Muscle of arm (tissue), 12 donors: Measurements from ENCODE around the gene HIBADH. TPM values are rescaled to one million over a fixed set of nuclear protein-coding genes. Genes with fewer than 3 reads are reported as not detected.
A peak's percentile ranks its signal among the peaks of the same experiment; 100 is the strongest.
"Not testable (repeated sequence)": the region's sequence is repeated elsewhere in the genome, so short reads cannot be mapped to it uniquely, and the experiment has no call there.

Source experiments
- DNase-seq: peaks from one replicate; pipeline ENCODE4 v3.0.0-alpha.2; 2013
- polyA plus RNA-seq, 12 donors: library from polyadenylated mRNA; unstranded; fragments of 120-200 nt; gene quantifications; one replicate each; pipeline ENCODE4 v1.2.1, GENCODE V29; 2013; ENCODE audit not compliant: insufficient read length in 12 of 12

Gene HIBADH
- polyA plus RNA-seq, 12 donors: 25.9 to 36.2 (median 29.5) TPM; not detected in 1

GRCh38 chr7:27605689-27606269 lies 56.9 kb downstream of the HIBADH start:
- no peak for DNase-seq

GRCh38 chr7:27605283-27605682 lies 57.4 kb downstream of the HIBADH start:
- DNase-seq: no peak

GRCh38 chr7:27603813-27604212 lies 58.9 kb downstream of the HIBADH start:
- peak; percentile 13 for DNase-seq

DNA sequence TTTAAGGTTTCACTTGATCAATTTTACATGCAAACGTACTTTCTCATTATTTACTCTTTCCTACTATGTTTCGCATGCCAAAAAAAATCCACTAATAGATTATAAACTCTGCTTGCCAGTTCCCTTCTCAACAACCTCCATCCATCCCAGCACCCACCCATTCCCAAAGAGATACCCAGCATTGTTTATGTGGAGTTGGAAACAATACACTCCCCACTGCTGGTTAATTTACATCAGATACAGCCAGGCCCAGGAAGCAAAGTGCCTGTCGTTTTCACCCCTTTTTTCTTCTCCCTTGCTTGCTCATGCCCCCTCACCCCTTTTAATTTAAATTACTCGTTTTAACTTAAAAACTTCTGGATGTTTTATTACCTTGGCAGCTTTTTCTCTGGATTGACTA lies 59.9 kb downstream of the HIBADH start:
- DNase-seq: no peak

DNA sequence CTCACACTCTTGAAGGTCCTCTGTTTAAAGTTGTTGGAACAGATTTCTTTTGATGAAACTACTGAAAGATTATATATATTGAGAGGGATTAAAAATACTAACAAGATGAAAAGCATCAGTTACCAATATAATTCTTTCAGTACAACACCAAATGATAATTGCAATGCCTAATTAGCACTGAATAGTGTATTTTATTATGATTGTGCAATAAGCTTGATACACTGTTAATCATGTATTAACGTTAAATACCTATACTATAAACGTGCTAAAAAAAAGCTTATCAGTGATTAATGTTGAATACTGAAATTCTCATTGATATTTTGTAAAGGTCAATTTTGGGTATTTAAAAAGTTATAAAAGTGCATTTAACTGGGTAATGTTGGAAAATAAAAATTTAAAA lies 61.5 kb downstream of the HIBADH start:
- no peak for DNase-seq

GRCh38 chr7:27600247-27600646 lies 62.4 kb downstream of the HIBADH start:
- DNase-seq: no peak

DNA sequence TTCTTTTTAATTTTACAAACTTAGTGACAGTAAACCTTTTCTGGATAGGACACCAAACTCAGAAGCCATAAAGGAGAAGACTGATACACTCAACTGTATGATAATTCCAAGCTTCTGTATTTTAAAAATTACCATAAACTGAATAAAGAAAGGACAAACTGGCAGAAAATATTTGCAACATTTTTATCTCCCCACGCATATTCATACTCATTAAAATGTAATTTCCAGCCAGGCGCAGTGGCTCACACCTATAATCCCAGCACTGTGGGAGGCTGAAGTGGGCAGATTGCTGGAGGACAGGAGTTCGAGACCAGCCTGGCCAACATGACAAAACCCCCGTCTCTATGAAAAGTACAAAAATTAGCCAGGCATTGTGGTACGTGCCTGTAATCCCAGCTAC lies 67.7 kb downstream of the HIBADH start:
- DNase-seq: no peak

- no peak for DNase-seq
These were observed 69.5 kb downstream of the HIBADH start for GRCh38 chr7:27593226-27593625.

- no peak for DNase-seq
These were observed 72.3 kb downstream of the HIBADH start for GRCh38 chr7:27590416-27590815.

DNA sequence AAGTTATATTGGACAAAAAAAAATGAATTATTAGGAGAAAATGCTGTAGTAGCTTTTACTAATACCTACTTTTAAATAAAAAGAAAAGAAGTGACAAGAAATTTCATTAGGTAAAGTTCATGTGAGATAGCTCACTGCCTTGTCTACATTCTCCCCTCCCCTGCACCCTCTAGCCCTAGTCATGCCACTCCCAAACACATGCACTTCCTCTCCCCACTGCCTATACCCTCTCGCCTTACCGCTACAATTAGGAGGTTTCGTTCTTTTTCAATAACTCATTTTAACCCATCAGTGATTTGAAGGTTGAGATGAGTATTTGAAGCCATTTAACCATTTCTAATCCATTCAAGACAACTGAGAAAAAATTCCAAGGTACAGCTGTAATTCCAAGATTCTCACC lies 75.3 kb downstream of the HIBADH start:
- DNase-seq: no peak

DNA sequence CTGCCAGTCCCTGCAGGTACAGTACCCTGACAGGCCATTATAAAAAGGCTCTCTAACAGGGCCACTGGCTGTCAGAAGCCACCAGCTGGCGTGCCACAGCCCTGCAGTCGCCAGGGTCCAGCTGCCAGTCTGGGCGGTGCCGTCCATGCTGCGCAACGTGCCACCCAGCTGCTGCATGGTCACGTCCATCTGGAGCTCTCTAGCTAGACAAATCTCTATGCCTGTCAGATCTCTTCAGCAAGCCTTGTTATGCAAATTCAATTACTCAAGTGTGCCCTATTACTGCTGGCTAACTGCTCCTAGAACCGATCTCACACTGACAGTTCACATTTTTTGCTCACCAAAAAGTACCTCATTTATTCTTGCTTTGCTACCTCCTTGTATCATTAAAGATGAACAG lies 75.9 kb downstream of the HIBADH start:
- no peak for DNase-seq

- no peak for DNase-seq
These were observed 76.8 kb downstream of the HIBADH start for GRCh38 chr7:27585781-27586447.

DNA sequence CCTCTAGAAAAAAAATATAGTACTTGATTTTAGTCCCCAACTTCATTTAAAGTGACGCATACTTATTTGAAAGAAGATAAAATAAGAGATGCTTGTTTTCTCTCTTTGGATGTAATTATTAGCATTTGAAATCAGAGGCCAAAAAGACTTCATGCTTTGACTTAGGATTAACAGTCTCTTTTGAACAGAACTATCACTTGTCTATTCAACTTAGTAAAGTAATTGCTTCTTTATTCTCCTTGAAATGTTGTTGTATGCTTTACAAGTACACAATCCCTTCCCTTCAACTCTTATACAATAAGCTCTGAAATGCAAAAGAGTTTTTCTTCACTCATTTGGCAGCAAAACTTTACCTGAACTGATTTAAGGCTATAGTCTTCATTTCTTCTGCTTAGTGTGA lies 80.8 kb downstream of the HIBADH start:
- no peak for DNase-seq

DNA sequence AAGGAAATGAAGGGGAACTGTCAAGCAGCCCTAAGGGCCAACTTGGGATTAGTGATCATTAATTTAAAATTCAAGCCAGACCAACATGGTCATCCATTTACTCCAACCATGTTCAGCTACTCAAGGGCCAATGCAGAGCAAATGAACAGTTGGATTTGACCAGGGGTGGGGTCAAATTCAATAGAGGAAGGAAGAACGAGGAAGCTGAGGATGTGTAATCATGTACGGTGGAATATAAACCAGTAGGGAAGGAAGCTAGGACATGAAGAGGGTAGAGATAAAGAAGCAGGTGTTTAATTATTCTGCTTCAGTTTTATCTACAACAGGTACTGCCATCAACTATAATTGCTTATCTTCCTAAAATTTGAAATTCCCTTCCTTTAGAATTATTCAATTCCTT lies 81.6 kb downstream of the HIBADH start:
- no peak for DNase-seq

GRCh38 chr7:27579565-27579964 lies 83.1 kb downstream of the HIBADH start:
- DNase-seq: no peak

DNA sequence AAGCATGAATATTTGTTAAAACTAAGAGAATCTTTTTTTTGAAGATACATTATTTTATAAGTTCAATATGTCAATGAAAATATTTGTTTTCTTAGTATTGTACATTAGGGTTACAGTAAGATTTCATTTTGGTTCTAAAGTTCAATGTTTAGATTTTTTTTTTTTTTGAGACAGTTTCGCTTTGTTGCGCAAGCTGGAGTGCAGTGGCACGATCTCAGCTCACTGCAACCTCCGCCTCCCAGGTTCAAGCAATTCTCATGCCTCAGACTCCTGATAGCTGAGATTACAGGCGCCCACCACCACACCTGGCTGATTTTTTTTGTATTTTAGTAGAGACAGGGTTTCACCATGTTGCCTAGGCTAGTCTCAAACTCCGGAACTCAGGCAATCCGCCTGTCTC lies 84.5 kb downstream of the HIBADH start:
- not testable (repeated sequence) for DNase-seq

- peak; percentile 56 for DNase-seq
These were observed 86.2 kb downstream of the HIBADH start for GRCh38 chr7:27576360-27576944.

GRCh38 chr7:27575613-27576012 lies 87.1 kb downstream of the HIBADH start:
- peak; percentile 11 for DNase-seq

DNA sequence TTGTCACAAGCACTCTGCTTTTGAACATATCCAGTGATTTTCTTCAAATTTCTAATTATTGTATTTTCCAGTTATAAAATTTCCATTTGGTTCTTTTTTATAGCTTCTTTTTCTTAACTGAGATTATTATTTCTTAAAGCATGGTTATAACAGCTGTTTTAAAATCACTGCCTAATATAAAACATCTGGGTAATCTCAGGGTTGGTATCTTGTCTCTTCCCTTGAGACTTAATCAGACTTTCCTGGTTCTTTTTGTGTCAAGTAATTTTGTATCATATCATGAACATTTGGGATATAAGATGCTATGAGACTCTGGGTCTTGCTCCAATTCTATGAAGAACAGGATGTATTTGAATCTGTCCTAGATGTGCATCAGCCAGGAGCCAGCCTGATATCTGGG lies 93.6 kb downstream of the HIBADH start:
- no peak for DNase-seq

DNA sequence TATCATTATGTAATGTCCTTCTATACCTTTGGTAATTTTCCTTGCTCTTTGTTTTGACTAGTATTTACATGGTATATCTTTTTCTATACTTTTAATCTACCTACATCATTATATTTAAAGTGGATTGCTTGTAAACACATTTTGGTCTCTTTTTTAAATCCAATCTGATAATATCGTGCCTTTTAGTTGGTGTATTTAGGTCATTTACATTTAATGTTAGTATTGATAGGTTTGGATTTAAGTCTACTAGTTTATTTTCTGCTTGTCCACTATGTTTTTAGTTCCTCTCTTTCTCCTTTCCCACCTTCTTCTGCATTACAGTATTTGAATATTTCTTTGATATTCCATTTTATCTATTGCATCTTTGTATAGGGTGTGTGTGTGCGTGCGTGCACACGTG lies 95.4 kb downstream of the HIBADH start:
- no peak for DNase-seq

DNA sequence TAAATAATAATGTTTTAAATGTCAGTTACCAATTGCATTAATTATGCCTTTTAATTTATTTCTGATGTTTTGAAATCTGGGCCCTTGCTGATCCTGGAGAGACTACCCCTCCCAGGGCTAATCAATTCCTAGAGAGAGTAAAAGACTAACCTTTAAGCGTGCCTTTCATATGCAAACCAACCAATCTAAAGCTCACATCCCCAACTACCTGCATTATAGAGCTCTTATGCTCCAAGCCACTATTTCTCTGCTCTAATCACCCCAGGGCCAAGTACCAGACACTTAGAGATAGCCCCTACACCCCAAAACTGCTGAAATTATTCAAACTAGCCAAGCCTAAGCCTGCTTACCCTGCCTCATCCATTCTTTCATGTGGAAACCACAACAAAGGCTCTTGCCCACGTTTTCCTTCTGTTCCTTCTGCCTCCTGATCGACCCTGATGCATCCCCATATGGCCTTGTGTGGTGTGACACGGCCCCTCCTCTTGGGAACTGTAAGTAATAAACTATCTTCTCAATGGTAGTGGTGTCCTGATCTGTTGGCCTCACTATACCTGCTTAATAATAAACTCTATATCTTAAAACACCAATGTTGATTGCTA lies 97.7 kb downstream of the HIBADH start:
- DNase-seq: no peak

DNA sequence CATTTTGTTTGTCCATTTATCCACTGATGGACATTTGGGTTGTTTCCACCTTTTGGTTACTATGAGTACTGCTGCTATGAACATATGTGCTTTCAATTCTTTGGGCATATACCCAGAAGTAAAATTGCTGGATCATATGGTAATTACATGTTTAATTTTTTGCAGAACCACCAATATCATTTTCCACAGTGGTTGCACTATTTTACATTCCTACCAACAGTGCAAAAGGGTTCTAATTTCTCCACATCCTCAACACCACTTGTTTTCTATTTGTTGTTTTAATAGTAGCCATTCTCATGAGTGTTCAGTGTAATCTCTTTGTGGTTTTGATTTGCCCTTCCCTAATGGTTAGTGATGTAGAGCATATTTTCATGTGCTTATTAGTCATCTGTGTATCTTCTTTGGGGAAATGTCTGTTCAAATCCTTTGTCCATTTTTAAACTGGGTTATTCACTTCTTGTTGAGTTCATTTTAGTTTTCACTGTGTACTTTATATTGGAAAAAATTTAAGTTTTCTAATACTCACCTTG lies 101.9 kb downstream of the HIBADH start:
- no peak for DNase-seq

DNA sequence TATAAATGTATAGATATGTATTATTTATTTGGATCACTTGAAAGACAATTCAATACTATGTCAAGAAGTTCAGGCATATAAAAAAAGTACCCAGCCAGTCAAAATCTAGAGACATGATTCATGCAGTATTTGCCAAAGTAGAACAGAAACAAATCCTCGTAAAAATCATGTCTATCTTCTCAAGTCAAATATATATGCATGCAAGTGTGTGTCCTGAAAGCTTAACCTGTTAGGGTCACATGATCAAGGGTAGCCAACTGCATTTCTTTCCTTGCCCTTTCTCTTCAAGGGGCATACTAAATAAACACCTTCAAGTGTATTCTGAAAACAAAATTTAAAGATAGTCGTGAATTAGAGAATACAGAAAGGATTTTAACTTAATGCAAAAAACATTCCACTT lies 107.0 kb downstream of the HIBADH start:
- DNase-seq: no peak
